Neural progenitor cell (in vitro differentiated cells): ENCODE data around the gene EFCAB11. TPM values are rescaled to one million over a fixed set of nuclear protein-coding genes. Genes with fewer than 3 reads are reported as not detected.

ENCODE experiments used
- DNase-seq: peaks from one replicate; pipeline ENCODE4 v3.0.0-alpha.2; 2016; ENCODE audit warnings: low spot score
- H2AFZ ChIP-seq: fragments of 200-600 bp; sonication (generic); replicated peaks from 2 replicates; pipeline ENCODE4 v1.6.1; 2016; ENCODE audit warnings: antibody characterized with exemption
- H3F3A ChIP-seq: fragments of 200-600 bp; sonication (generic); 2 replicates; pipeline ENCODE4 v1.6.1; 2016; ENCODE audit warnings: antibody characterized with exemption, low read depth
- H3K27ac ChIP-seq: fragments of 200-600 bp; sonication (generic); 2 replicates; pipeline ENCODE4 v1.5.1; 2016; ENCODE audit warnings: mild to moderate bottlenecking
- H3K27me3 ChIP-seq: fragments of 200-600 bp; sonication (generic); 2 replicates; pipeline ENCODE4 v1.6.1; 2016; ENCODE audit warnings: mild to moderate bottlenecking, moderate library complexity
- H3K36me3 ChIP-seq: fragments of 200-600 bp; sonication (generic); 2 replicates; pipeline ENCODE4 v1.5.1; 2016
- H3K4me1 ChIP-seq: fragments of 200-600 bp; sonication (generic); 2 replicates; pipeline ENCODE4 v1.6.1; 2016; ENCODE audit warnings: mixed run types
- H3K4me2 ChIP-seq: fragments of 200-600 bp; sonication (generic); 2 replicates; pipeline ENCODE4 v1.6.1; 2016
- H3K4me3 ChIP-seq: fragments of 200-600 bp; sonication (generic); 2 replicates; pipeline ENCODE4 v1.5.1; 2016
- H3K79me2 ChIP-seq: fragments of 200-600 bp; sonication (generic); 2 replicates; pipeline ENCODE4 v1.6.1; 2016; ENCODE audit warnings: low read depth
- H3K9ac ChIP-seq: fragments of 200-600 bp; sonication (generic); 2 replicates; pipeline ENCODE4 v1.6.1; 2016
- H3K9me3 ChIP-seq: fragments of 200-600 bp; sonication (generic); 2 replicates; pipeline ENCODE4 v1.5.1; 2016; ENCODE audit warnings: low read depth
- H4K20me1 ChIP-seq: fragments of 200-600 bp; sonication (generic); 2 replicates; pipeline ENCODE4 v1.6.1; 2016; ENCODE audit warnings: low read depth
- H3K27ac Mint-ChIP-seq: 3 replicates; pipeline ENCODE4 v1.8.0; 2021; ENCODE audit warnings: mixed read lengths
- H3K27me3 Mint-ChIP-seq: 2 replicates; pipeline ENCODE4 v1.8.0; 2022; ENCODE audit warnings: low read depth, mild to moderate bottlenecking, inconsistent platforms, moderate library complexity, mixed read lengths; ENCODE audit not compliant: insufficient read depth
- H3K36me3 Mint-ChIP-seq: 3 replicates; pipeline ENCODE4 v1.8.0; 2021; ENCODE audit warnings: mixed read lengths
- H3K4me1 Mint-ChIP-seq: 3 replicates; pipeline ENCODE4 v1.8.0; 2021; ENCODE audit warnings: mixed read lengths
- H3K4me3 Mint-ChIP-seq: 3 replicates; pipeline ENCODE4 v1.8.0; 2021; ENCODE audit warnings: mild to moderate bottlenecking, moderate library complexity, mixed read lengths
- H3K9me3 Mint-ChIP-seq: 3 replicates; pipeline ENCODE4 v1.8.0; 2020; ENCODE audit warnings: mixed read lengths
- CTCF ChIP-seq: fragments of 200-600 bp; sonication (generic); IDR thresholded peaks from 2 replicates; pipeline ENCODE4 v1.5.1; 2017; ENCODE audit warnings: antibody characterized with exemption, mild to moderate bottlenecking
- EZH2 ChIP-seq: fragments of 200-600 bp; sonication (generic); IDR thresholded peaks from 2 replicates; pipeline ENCODE4 v1.6.1; 2017; ENCODE audit warnings: antibody characterized with exemption, mild to moderate bottlenecking, moderate library complexity
- EZH2phosphoT487 ChIP-seq: fragments of 200-600 bp; sonication (generic); IDR thresholded peaks from 2 replicates; pipeline ENCODE4 v1.6.1; 2017; ENCODE audit warnings: antibody characterized with exemption
- total RNA-seq: library from RNA; depleted of rRNA; stranded (reverse); fragments of >200 nt; gene quantifications from 2 replicates; pipeline ENCODE4 v1.2.3, GENCODE V29; 2015; ENCODE audit warnings: low replicate concordance

The EFCAB11 gene
- total RNA-seq, 1 donor from 2014 or later: 27.6 TPM

- no peak for DNase-seq
- Mint-ChIP-seq H3K4me1 (peaks cover 27% of the 10 kb centered on the region), H3K27ac (no peak overlapping the region), H3K36me3 (peaks cover 5% of the 10 kb centered on the region), H3K4me3 (no peak overlapping the region), H3K27me3 (peaks cover 6% of the 10 kb centered on the region), H3K9me3 (no peaks in the 10 kb centered on the region)
- Histone ChIP-seq H3K4me2 (no peak overlapping the region), H3F3A (no peaks in the 10 kb centered on the region), H3K27me3 (no peaks in the 10 kb centered on the region), H3K79me2 (no peaks in the 10 kb centered on the region), H2AFZ (no peak overlapping the region), H3K4me3 (no peak overlapping the region), H3K36me3 (no peaks in the 10 kb centered on the region), H4K20me1 (no peaks in the 10 kb centered on the region), H3K4me1 (peaks cover 6% of the 10 kb centered on the region), H3K9me3 (no peaks in the 10 kb centered on the region), H3K27ac (no peak overlapping the region), H3K9ac (no peak overlapping the region)
- TF ChIP-seq EZH2phosphoT487 (no peak), CTCF (no peak), EZH2 (no peak)
These were observed 17.8 kb downstream of the EFCAB11 start for GRCh38 chr14:89936654-89937185.

GRCh38 chr14:89933002-89933401 lies 21.5 kb downstream of the EFCAB11 start:
- TF ChIP-seq EZH2phosphoT487 (no peak), EZH2 (no peak), CTCF (no peak)
- H3K4me1 ChIP-seq: peaks cover 6% of the 10 kb centered on the region
- peaks cover 3% of the 10 kb centered on the region for H3K27me3 Mint-ChIP-seq

GRCh38 chr14:89927186-89927865 lies 27.2 kb downstream of the EFCAB11 start:
- no peaks in the 10 kb centered on the region for H3F3A ChIP-seq
- H3K36me3 ChIP-seq: no peaks in the 10 kb centered on the region
- Mint-ChIP-seq H3K9me3 (no peaks in the 10 kb centered on the region), H3K4me1 (peaks cover 2% of the 10 kb centered on the region), H3K36me3 (peaks cover 15% of the 10 kb centered on the region), H3K4me3 (no peak overlapping the region), H3K27me3 (no peaks in the 10 kb centered on the region), H3K27ac (no peak overlapping the region)
- H3K4me2 ChIP-seq: no peak overlapping the region
- no peaks in the 10 kb centered on the region for H3K4me1 ChIP-seq
- H2AFZ ChIP-seq: no peak overlapping the region
- DNase-seq: no peak
- no peak overlapping the region for H3K4me3 ChIP-seq
- H3K79me2 ChIP-seq: no peaks in the 10 kb centered on the region
- TF ChIP-seq CTCF: no peak
- no peak for TF ChIP-seq EZH2
- no peak overlapping the region for H3K9ac ChIP-seq
- H4K20me1 ChIP-seq: no peaks in the 10 kb centered on the region
- H3K9me3 ChIP-seq: no peaks in the 10 kb centered on the region
- no peak overlapping the region for H3K27ac ChIP-seq
- no peaks in the 10 kb centered on the region for H3K27me3 ChIP-seq

More at GRCh38 chr14:89933002-89933401, 21.5 kb downstream of the EFCAB11 start:
- Histone ChIP-seq H3K9ac (no peak overlapping the region), H3K27ac (no peak overlapping the region), H3K9me3 (no peaks in the 10 kb centered on the region), H4K20me1 (no peaks in the 10 kb centered on the region), H3K4me3 (no peak overlapping the region), H2AFZ (no peak overlapping the region), H3K27me3 (no peaks in the 10 kb centered on the region), H3K79me2 (no peaks in the 10 kb centered on the region), H3K4me2 (no peak overlapping the region), H3F3A (no peaks in the 10 kb centered on the region), H3K36me3 (no peaks in the 10 kb centered on the region)
- no peak overlapping the region for H3K4me3 Mint-ChIP-seq
- H3K4me1 Mint-ChIP-seq: peaks cover 16% of the 10 kb centered on the region
- no peak overlapping the region for H3K27ac Mint-ChIP-seq
- H3K9me3 Mint-ChIP-seq: no peaks in the 10 kb centered on the region
- no peak for DNase-seq
- H3K36me3 Mint-ChIP-seq: peaks cover 13% of the 10 kb centered on the region
